Smooth muscle cell (in vitro differentiated cells): Measurements from ENCODE around the gene GPR35. TPM values are rescaled to one million over a fixed set of nuclear protein-coding genes. Genes with fewer than 3 reads are reported as not detected.

Source experiments
- DNase-seq: peaks from one replicate; lab custom pipeline; 2025; ENCODE audit not compliant: unreplicated experiment; lab: John Stamatoyannopoulos, UW
- H2AFZ ChIP-seq: fragments of 200-600 bp; sonication (generic); 2 replicates; pipeline ENCODE4 v1.6.0; 2016; ENCODE audit warnings: antibody characterized with exemption, low read depth, mild to moderate bottlenecking
- H3F3A ChIP-seq: fragments of 200-600 bp; sonication (generic); 2 replicates; pipeline ENCODE4 v1.6.0; 2017; ENCODE audit warnings: antibody characterized with exemption, low read depth
- H3K27ac ChIP-seq: fragments of 200-600 bp; sonication (generic); 2 replicates; pipeline ENCODE4 v1.5.1; 2016; ENCODE audit warnings: low read depth, mild to moderate bottlenecking
- H3K27me3 ChIP-seq: fragments of 200-600 bp; sonication (generic); 2 replicates; pipeline ENCODE4 v1.6.1; 2016; ENCODE audit warnings: low read depth, mild to moderate bottlenecking
- H3K36me3 ChIP-seq: fragments of 200-600 bp; sonication (generic); 2 replicates; pipeline ENCODE4 v1.5.1; 2016; ENCODE audit warnings: low read depth
- H3K4me1 ChIP-seq: fragments of 200-600 bp; sonication (generic); 2 replicates; pipeline ENCODE4 v1.5.1; 2016; ENCODE audit warnings: low read depth
- H3K4me2 ChIP-seq: fragments of 200-600 bp; sonication (generic); 2 replicates; pipeline ENCODE4 v1.6.0; 2016; ENCODE audit warnings: mild to moderate bottlenecking
- H3K4me3 ChIP-seq: fragments of 200-600 bp; sonication (generic); 2 replicates; pipeline ENCODE4 v1.5.1; 2016; ENCODE audit warnings: mild to moderate bottlenecking
- H3K79me2 ChIP-seq: fragments of 200-600 bp; sonication (generic); 2 replicates; pipeline ENCODE4 v1.6.0; 2016; ENCODE audit warnings: low read depth, mild to moderate bottlenecking
- H3K9ac ChIP-seq: fragments of 200-600 bp; sonication (generic); 2 replicates; pipeline ENCODE4 v1.6.0; 2016; ENCODE audit warnings: low read depth
- H3K9me3 ChIP-seq: fragments of 200-600 bp; sonication (generic); replicated peaks from 2 replicates; pipeline ENCODE4 v1.5.1; 2016; ENCODE audit warnings: low read depth
- H4K20me1 ChIP-seq: fragments of 200-600 bp; sonication (generic); 2 replicates; pipeline ENCODE4 v1.6.0; 2016; ENCODE audit warnings: low read depth
- CTCF ChIP-seq: fragments of 200-600 bp; sonication (generic); IDR thresholded peaks from 2 replicates; pipeline ENCODE4 v1.5.1; 2017; ENCODE audit warnings: borderline replicate concordance, mild to moderate bottlenecking, antibody characterized with exemption; ENCODE audit not compliant: insufficient read depth, poor library complexity, severe bottlenecking
- WGBS: methylation state at CpG from one replicate; pipeline ENCODE4 v1.1.7; 2016; ENCODE audit warnings: low lambda C conversion rate; 5-methylcytosine and 5-hydroxymethylcytosine counted together
- polyA plus RNA-seq: library from polyadenylated mRNA; unstranded; fragments of >200 nt; fragmentation: Nextera tagmentation; extraction: Ambion mirVana; gene quantifications from 2 replicates; pipeline ENCODE4 v1.2.1, GENCODE V29; 2016
- total RNA-seq: library from RNA; depleted of rRNA; stranded (reverse); fragments of >200 nt; gene quantifications from 2 replicates; pipeline ENCODE4 v1.2.3, GENCODE V29; 2014

The GPR35 gene
- total and polyA plus RNA-seq, 2 experiments from 2014 or later, result 1.3 to 2.1 TPM

GRCh38 chr2:240586198-240586918, 38.9 kb upstream of the GPR35 start, which contains the start of gene CAPN10:
Gene CAPN10, plus strand, starts transcription at chr2:240586734. Its CDS starts 178 bp downstream, at chr2:240586912.
- Histone ChIP-seq H3K27ac (peak within 1 kb of the TSS; percentile 75), H4K20me1 (peaks cover 53% of the 10 kb centered on the region), H3K27me3 (no peaks in the 10 kb centered on the region), H3K9ac (peak within 1 kb of the TSS; percentile 94), H3F3A (peaks cover under 1% of the 10 kb centered on the region), H3K4me3 (peak within 1 kb of the TSS; percentile 92), H3K4me2 (peak within 1 kb of the TSS; percentile 97), H2AFZ (peak within 1 kb of the TSS; percentile 96), H3K9me3 (no peaks in the 10 kb centered on the region), H3K36me3 (no peaks in the 10 kb centered on the region), H3K79me2 (peaks cover 76% of the 10 kb centered on the region), H3K4me1 (peaks cover 23% of the 10 kb centered on the region)
- WGBS, result 2% methylated on average over 67 of the region's 88 CpGs
- TF ChIP-seq CTCF, result no peak
- DNase-seq, result peak; percentile 96

- Histone ChIP-seq H3K27ac (no peak overlapping the region), H3F3A (no peaks in the 10 kb centered on the region), H4K20me1 (peaks cover 51% of the 10 kb centered on the region), H2AFZ (peak overlapping the region; percentile 96), H3K4me3 (peak overlapping the region; percentile 92), H3K9ac (peak overlapping the region; percentile 51), H3K4me2 (peak overlapping the region; percentile 97), H3K4me1 (peaks cover 23% of the 10 kb centered on the region), H3K79me2 (peaks cover 68% of the 10 kb centered on the region), H3K9me3 (no peaks in the 10 kb centered on the region), H3K27me3 (no peaks in the 10 kb centered on the region), H3K36me3 (no peaks in the 10 kb centered on the region)
- DNase-seq, result no peak
- 5% methylated on average over 45 of the region's 62 CpGs for WGBS
- TF ChIP-seq CTCF, result no peak
Observed at GRCh38 chr2:240586919-240587800, 38.1 kb upstream of the GPR35 start.

- Histone ChIP-seq H3K4me2 (peak overlapping the region; percentile 97), H3F3A (no peaks in the 10 kb centered on the region), H3K79me2 (peaks cover 59% of the 10 kb centered on the region), H2AFZ (no peak overlapping the region), H3K9me3 (no peaks in the 10 kb centered on the region), H3K9ac (no peak overlapping the region), H3K36me3 (no peaks in the 10 kb centered on the region), H3K27me3 (no peaks in the 10 kb centered on the region), H3K4me3 (peak overlapping the region; percentile 92), H3K4me1 (peaks cover 23% of the 10 kb centered on the region), H4K20me1 (peaks cover 48% of the 10 kb centered on the region), H3K27ac (no peak overlapping the region)
- no peak for TF ChIP-seq CTCF
- DNase-seq, result no peak
- WGBS, result 91% methylated on average over 10 of the region's 10 CpGs
Observed at GRCh38 chr2:240588006-240588655, 37.1 kb upstream of the GPR35 start.
